Stimulated activated CD4-positive, alpha-beta T cell treated with anti-CD3 and anti-CD28 coated beads, Interleukin-1b, Interleukin-23, amount 100 ng/mL, for 4 hours (primary cell): ENCODE results near the gene AP1G1.
"Not testable (repeated sequence)": the region's sequence is repeated elsewhere in the genome, so short reads cannot be mapped to it uniquely, and the experiment has no call there.

Source experiments
- DNase-seq, 2 donors: peaks; one replicate each; pipeline ENCODE4 v3.0.0-alpha.2; 2020; ENCODE audit warnings: low read depth in 2 of 2

AP1G1 gene

DNA sequence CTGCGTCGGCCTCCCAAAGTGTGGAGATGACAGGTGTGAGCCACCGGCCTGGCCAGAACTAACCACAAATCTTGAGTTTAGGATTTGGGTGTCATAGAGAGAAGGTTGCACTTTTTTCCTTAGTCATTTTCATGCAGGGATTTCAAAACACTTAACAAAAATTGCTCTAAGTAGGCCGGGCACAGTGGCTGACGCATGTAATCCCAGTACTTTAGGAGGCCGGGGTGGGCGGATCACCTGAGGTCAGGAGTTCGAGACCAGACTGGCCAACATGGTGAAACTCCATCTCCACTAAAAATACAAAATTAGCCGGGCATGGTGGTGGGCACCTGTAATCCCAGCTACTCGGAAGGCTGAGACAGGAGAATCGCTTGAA is 1.5 kb upstream of the AP1G1 start:
- not testable (repeated sequence) for DNase-seq

DNA sequence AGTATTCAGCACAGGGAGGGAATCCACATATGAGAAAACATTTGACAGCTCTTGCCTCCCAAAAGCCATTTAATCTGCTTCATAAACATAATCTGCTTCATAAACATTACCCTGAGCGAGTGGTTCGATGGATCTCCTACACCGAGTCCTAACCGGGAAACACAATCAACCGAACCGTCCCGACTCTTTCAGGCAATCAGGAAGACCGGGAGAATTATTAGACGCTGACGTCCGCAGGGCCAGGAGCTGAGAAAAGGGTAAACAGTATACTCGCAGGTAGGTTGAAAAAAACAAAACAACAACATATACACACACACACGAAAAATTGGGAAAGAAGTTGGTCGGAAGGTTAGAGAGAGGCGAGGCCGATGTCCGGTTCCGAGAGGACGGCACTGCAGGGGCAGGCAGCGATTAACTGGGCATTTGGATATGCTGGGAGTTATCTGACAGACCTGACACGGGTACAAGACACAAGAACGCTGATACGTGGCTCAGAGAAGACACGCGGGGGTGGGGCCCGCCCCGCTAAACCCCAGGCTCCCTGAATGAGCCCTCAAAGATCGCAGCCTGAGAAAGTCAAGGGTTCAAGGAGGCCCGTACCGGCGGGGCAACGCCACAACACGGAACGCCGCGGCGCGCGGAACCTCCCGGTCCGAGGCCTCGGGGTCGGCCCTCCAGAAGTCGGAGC is 585 bp downstream of the AP1G1 start:
- DNase-seq, result peak; percentile 45 to 50

DNA sequence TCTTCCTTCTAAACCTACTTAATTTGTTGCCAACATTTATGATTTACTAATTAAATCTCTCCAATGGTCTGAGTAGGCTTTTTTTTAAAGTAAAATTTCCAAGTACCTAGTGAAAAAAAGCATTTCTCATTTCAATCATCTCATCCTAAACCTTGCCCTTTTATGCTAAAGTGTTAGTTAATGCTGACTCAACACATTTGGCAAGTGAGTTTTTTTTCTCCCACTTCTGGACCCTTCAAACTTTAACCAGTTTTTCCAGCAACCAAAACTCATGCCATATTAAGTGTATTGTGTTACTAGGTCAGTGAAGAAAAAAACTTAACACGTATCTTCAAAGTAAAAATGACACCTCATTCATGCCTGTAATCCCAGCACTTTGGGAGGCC is 5.3 kb downstream of the AP1G1 start:
- no peak for DNase-seq

DNA sequence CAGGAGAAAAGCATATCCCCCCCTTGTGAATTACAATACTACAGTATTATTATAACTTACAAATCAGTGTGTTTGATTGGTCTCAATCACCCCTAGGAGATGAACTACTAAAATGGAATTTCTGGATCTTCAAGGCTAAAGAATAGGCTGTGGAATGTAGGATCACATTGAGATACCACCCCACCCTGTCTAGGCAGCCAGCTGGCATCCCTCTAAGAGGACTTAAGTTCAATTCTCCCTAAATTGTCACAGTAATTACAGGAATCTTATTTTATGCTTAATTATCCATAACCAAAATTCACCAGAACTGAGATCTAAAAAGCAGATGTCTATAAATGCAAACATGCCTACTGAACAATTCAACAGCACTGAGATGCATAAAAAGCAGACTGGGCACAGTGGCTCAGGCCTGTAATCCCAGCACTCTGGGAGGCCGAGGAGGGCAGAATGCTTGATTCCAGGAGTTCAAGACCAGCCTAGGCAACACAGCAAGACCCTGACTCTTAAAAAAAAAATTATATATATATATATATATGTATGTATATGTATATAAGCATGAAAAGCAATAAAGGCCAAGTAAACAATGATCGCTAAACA is 12.0 kb downstream of the AP1G1 start:
- DNase-seq, result no peak

DNA sequence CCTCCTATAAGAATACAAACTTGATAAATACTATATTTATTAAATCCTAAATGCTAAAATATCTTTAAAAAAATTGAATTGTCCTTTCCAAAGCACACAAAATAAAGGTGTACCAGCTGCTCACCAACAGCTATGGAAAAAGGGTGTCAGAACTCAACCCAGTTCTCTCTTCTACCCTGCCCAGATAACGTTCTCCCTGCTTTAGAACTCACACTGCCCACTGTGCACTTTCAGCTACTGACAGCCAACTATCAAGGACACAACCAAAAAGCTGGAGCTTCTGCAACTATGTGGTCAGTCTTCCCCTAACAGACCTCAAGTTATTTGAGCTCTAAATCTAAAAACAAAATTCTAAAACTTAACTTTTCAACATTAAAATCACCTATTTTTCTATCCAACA is 13.7 kb downstream of the AP1G1 start:
- no peak for DNase-seq

DNA sequence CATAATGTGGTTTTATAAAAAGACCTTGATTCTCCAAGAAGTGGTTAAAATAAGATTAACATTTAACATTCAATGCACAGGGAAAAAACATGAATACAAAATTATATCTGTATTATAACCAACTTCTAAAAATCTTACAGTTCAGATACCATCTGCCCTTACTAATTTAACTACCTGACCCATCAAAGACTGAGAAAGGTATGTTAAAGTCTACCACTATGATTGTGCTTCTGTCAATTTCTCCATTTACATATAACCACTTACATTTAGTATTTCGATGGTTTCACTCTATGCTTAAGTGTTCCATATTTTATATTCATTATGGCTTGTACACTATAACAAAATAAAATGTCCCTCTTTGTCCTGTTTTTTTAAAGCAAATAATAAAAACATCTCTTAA is 14.6 kb downstream of the AP1G1 start:
- DNase-seq, result no peak

DNA sequence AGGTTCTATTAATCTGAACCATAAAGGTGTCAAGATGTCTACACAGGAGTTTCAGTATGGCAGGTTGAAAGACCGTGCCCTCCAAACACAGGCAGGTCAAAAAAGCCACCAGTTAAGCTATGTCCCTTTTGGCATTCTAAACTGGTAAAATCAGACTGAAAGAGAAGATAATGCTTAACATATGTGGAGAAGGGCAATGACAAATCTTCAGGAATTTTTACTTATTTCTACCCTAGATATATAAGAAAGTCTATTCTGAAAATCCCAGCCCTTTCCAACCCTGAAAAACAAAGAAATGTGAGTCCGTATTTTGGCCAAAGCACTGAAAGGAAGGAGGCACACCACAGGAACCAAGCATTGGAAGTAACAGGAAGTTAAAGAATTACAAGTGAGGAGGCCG is 16.5 kb downstream of the AP1G1 start:
- DNase-seq, result no peak

DNA sequence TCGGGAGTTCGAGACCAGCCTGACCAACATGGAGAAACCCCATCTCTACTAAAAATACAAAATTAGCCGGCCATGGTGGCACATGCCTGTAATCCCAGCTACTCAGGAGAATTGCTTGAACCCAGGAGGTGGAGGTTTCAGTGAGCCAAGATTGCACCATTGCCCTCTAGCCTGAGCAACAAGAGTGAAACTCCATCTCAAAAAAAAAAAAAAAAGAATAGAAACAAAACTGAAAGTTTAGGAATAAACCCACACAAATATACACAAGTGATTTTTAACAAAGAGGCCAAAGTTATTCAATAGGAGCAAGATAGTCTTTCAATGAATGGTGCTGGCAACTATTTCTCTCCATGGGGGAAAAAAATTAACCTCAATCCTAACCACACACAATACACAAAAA is 18.3 kb downstream of the AP1G1 start:
- not testable (repeated sequence) for DNase-seq

DNA sequence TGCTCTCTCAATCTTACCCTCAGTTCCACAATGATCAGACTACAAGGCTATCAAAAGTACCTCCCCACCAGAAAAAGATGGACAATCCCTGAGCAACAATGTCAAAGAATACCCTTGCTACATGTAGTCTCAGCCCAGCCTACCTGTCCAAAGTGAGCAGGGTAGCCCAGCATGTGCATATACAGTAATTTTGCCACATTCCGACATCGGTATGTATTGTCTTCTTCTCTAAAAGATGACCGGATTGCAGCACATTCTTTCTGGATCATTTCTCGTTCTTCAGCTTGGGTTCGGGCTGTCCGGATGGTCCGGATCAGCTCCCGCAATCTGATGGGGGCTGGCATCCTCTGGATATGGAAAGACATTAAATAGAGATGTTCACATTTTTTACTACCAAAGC is 19.5 kb downstream of the AP1G1 start:
- no peak for DNase-seq

DNA sequence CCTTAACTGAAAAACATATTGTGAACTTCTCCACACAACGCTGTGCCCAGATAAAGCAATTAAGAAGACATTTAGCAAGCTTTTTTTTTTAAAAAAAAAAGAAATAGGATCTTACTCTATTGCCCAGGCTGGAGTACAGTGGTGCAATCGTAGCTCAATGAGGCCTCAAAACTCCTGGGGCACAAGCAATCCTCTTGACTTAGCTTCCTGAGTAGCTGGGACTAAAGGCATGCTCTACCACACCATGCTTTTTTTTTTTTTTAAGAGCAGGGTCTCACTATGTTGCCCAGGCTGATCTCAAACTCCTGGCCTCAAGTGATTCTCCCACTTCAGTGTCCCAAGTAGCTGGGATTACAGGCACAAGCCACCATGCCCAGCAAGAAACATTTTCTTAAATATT is 20.1 kb downstream of the AP1G1 start:
- no peak for DNase-seq

DNA sequence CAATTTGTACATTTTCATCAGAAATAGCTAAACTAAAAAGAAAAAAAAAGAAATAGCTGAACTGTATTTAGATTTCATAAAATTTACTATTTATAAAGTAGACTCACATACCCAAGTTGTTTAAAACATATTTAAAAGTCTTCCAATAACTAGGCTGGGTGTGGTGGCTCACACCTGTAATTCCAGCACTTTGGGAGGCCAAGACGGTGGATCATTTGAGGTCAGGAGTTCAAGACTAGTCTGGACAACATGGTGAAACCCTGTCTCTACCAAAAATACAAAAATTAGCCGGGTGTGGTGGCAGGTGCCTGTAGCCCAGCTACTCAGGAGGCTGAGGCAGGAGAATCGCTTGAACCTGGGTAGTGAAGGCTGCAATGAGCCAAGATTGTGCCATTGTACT is 23.5 kb downstream of the AP1G1 start:
- not testable (repeated sequence) for DNase-seq

DNA sequence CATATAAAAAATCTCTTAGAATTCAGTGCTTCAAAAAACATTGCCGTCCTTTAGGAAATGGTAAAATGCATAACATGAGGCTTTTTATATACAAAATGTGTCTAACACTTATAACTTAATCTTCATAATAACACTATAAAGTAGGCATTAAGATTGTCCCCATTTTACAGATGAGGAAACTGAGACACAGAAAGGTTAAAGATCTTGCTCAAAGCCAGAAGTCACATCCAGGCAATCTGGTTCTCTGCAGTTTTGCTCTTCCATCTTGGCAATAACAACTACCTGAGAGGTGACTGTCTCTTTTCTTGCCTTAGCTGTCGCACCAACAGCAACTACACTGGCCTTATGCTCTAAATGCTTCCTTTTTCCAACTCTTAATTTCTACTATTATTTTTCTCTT is 24.5 kb downstream of the AP1G1 start:
- no peak for DNase-seq

DNA sequence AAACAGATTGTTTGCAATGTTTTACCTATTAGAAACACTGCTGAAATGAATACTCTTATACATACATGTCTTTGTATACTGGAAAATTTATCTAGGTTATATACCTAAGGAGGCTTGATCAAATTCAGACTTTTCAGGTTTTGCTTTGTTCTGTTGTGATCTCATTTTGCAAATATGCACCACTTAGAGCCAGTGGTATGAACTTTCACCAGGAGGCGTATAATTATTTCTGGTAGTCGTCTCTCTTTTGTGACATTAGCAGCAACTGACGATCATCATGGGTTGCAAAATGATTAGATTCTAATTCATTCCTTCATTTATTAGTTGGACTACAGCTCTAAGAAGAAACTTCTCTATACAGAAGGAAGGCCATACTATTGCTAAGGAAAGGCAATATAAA is 26.9 kb downstream of the AP1G1 start:
- DNase-seq, result no peak

DNA sequence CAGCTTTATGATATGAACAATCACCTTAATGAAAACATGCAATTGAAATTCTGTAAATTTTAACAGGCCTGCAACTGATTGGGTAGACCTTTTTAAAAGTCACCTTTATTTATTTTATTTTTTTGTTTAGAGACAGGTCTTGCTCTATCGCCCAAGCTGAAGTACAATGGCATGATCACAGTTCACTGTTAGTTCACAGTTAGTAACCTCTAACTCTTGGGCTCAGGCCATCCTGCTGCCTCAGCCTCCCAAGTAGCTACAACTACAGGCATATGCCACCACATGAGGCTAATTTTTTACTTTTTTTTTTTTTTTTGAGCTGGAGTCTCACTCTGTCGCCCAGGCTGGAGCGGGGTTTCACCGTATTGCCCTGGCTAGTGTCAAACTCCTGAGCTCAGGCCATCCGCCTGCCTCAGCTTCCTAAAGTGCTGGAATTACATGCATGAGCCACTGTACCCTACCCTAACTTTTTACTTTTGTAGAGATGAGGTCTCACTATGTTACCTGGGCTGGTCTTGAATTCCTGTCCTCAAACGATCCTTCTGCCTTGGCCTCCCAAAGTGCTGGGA is 28.0 kb downstream of the AP1G1 start:
- no peak for DNase-seq

DNA sequence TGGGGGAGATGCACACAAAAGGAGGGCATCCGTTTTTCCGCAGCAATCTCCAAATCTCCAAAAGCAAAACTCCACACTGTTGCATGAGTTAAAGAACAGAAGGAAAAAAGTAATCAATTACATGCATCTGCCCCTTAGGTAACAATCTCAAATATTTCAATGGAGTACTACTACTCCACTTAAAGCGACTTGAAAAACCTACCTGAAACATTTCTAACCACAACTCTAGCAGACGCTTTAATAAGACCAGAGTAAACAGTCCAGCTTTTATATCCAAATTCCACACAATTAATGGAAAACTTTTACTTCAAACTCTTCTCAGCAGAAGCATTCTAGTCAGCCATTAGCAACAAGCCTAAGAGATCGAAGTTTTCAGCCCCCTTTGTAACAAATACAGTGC is 29.9 kb downstream of the AP1G1 start:
- no peak for DNase-seq

DNA sequence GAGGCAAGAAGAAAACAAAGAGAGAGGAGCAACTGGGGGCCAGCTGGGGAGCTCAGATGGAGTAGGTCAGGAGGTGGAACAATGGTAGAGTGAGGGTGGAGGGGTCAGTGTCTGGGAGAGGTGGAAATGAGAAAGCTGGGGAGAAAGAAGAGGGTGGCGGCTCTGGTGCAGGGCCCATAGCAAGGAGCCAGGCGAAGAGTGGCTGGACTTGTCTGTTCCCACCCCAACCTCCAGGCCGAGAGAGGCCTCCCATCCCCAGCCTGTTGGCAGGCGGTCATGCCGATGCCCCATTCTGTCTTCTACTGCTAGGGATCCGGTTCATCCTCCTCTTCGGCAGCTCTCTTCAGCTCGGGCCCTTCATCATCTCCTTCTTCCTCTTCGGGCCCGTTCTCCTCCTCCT is 31.3 kb downstream of the AP1G1 start:
- DNase-seq, result no peak

DNA sequence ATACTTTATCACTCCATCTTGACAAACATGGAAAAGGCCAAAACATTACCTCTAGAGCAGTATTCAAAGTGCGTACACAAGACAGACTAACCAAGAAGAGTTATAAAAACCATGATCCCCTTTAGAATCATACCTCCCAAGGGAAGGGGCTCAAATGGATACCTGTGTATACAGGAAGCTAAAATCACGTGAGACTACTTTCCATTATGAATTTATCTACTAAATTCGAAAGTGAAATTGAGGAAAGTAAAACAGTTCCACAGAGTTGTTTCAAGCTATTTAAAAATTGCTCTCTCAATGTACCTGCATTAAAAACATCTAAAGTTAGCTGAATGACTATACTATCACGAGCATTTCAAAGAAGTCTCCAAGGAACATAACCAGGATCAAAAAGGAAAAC is 32.7 kb downstream of the AP1G1 start:
- DNase-seq, result no peak

DNA sequence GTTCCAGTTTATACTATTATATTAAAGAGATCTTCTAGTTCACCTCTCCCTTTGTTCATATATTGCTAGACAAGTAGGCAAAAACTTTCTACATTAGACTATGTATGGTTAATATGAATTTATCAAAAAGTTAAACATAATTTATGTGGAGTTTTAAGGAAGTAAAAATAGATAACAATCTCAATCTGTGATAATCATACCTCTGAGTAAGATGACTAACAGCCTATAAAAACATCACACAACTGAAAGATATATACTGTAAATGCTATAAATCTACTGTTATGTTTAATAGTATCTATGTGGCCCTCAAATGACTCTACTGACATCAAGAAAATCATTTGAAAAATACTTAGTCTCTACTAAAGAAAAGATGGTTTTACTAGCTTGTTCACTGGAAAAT is 37.1 kb downstream of the AP1G1 start:
- DNase-seq, result no peak

DNA sequence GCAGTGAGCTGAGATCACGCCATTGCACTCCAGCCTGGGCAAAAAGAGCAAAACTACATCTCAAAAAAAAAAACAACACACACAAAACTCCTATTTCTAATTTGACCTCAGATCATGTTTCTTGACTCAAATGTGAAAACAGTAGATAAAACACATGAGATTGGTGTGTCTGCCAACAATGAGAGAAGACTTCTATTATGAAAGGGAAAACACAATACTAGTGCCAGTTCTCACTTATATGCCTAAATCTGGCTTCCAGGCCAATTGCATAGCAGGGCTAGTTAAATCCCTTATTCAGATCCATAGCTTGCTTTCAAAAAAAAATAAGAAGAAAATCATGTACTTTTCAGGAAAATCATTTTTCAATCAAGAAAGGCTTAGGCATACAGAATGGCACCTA is 39.4 kb downstream of the AP1G1 start:
- no peak for DNase-seq

DNA sequence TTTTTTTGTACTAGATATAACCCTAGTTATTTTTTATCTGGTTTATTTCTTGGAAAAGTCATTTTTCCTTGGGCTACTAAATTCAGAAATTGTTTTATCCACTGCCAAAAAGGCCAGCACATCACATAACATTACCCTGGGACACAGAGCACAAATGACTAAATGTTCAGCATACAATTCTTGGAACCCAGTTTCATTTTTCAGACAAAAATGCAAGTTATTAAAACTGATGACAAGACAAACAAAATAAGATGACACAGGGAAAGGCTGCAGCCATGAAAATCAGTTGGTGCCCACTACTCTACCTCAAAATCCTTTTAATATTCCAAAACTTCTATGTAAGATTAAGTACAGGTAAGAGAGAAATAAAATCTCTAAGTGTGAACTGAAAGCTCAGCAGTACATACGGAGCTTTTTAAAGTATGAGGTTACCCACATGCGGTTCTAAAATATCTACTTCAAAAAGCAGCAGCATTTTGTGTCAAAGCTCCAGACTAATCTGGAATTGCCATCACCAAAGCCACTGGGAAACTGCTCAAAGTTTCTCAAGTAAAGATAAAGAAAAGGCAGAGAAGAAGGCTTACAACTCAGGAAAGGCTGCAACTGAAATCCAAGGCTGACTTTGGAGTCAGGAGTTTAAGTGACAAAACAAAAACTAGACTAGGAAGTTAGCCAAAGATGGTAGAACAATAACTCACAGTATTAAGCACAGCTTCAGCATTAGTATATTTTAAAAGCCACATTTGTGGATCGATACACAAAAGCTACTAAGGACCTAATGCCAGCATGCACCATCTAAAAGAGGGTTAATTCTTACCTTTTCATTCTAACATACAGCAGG is 41.4 kb downstream of the AP1G1 start:
- no peak for DNase-seq

DNA sequence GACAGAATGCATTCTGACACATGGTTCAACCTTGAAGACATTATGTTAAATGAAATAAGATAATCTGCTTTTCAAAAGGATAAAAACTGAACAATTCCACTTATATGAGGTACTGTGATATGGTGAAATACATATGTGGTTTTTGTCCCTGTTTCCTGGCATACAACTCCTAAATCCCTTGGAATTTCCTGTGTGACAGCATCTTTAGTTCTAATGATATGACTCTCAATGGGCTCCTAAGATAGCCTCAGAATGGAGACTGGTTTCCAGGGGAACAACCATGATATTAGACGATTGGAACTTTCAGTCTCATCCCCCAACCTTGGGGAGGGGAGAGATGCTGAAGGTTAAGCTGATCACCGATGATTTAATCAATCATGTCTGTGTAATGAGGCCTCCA is 46.4 kb downstream of the AP1G1 start:
- DNase-seq, result no peak

DNA sequence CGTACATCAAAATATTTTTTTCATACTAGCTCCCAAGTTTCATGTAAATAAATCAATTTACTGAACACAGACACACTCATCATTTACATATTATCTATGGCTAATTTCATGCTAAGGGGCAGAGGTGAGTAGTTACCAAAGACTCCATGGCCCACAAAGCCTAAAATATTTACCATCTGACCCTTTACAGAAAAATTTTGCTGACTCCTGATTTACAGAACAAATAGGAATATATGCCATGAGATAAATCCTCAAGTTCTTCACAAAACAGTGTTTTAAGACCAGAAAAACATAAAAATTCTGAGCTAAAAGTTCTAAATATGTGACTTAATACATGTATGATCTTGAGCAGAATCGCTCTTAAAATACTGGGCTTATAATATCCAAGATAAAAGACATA is 47.5 kb downstream of the AP1G1 start:
- DNase-seq, result no peak

DNA sequence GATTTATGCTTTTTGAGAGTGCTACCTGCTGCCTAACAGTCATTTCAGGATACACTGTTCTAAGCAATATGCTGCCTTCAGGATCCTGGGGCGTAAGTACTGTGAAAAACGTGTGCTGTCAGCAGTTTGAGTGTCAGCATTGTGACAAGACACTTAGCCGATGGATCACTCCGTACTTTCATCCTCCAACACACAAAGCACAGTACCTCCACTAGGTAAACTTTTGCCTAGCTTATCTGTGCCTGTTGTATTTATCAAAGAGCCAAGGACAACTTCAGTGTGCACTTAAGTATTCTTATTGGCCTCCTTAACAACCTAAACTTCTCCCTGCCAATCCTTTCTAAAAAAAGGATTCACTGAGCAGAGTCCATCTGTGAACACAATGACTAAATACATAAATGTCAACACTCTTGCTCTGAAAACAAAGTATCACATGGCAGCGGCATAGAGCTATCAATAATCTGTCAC is 50.3 kb downstream of the AP1G1 start:
- no peak for DNase-seq
